SJSA1 (cell line): ENCODE data around the gene ULK1. TPM values are rescaled to one million over a fixed set of nuclear protein-coding genes. Genes with fewer than 3 reads are reported as not detected.
A peak's percentile ranks its signal among the peaks of the same experiment; 100 is the strongest.

ENCODE experiments used
- DNase-seq, 2 experiments: peaks; one replicate each; pipeline ENCODE4 v3.0.0-alpha.2; 2015 to 2020; ENCODE audit warnings: low spot score in 2 of 2, low read depth in 1 of 2
- H3K27ac ChIP-seq: fragments of 250-450 bp; sonication (Bioruptor Pico); 2 replicates; pipeline ENCODE4 v1.5.1; 2020; ENCODE audit warnings: mild to moderate bottlenecking, moderate library complexity
- H3K27me3 ChIP-seq: fragments of 250-450 bp; sonication (Bioruptor Pico); replicated peaks from 2 replicates; pipeline ENCODE4 v1.5.1; 2020; ENCODE audit warnings: mild to moderate bottlenecking, moderate library complexity
- H3K36me3 ChIP-seq: fragments of 250-450 bp; sonication (Bioruptor Pico); 2 replicates; pipeline ENCODE4 v1.5.1; 2020; ENCODE audit warnings: mild to moderate bottlenecking
- H3K4me1 ChIP-seq: fragments of 250-450 bp; sonication (Bioruptor Pico); replicated peaks from 2 replicates; pipeline ENCODE4 v1.6.1; 2021; ENCODE audit warnings: mild to moderate bottlenecking
- H3K4me3 ChIP-seq: fragments of 250-450 bp; sonication (Bioruptor Pico); 2 replicates; pipeline ENCODE4 v1.5.1; 2020; ENCODE audit warnings: mild to moderate bottlenecking
- H3K9me3 ChIP-seq: fragments of 250-450 bp; sonication (Bioruptor Pico); replicated peaks from 2 replicates; pipeline ENCODE4 v1.5.1; 2020; ENCODE audit warnings: mild to moderate bottlenecking
- total RNA-seq: library from RNA; depleted of rRNA; stranded (reverse); fragments of >200 nt; shearing (Covaris generic); gene quantifications from 2 replicates; pipeline ENCODE4 v1.2.3, GENCODE V29; 2014

Gene ULK1
- total RNA-seq, 1 experiment from 2014 or later = 2.9 TPM

DNA sequence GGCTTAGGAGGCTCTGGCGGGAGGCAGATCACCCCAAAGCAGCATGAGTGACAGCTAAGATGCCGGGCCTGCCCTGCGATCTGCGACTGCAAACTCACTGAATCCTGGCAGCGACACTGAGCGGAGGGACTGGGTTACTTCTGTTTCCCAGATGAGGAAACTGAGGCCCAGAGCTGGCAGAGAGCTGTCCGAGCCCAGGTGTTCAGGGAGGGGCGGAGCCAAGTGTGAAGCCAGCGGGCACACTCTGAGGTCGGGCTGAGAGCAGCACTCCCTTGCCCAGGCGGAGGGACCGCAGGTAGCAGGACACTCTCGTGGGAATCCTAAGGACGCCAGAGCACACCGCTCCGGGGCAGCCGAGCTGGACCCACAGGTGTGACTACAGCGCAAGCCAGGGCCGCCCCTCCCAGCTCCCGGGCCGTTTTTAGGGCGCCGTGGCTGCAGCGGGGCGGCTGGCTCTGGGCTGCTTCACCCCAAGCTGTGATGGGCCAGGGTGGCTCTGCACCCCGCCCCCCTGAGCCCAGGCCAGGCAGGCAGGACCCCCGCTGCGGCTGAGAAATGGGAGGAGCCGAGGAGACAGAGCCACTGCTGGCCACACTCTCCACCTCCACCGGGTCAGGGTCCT is 38.8 kb upstream of the ULK1 start:
- no peaks in the 10 kb centered on the region for H3K36me3 ChIP-seq
- DNase-seq = peak in 1 of 2 experiments; percentile 38
- no peak overlapping the region for H3K4me3 ChIP-seq
- H3K27ac ChIP-seq = no peak overlapping the region
- H3K27me3 ChIP-seq = no peaks in the 10 kb centered on the region
- H3K4me1 ChIP-seq = peaks cover 44% of the 10 kb centered on the region
- H3K9me3 ChIP-seq = no peaks in the 10 kb centered on the region

DNA sequence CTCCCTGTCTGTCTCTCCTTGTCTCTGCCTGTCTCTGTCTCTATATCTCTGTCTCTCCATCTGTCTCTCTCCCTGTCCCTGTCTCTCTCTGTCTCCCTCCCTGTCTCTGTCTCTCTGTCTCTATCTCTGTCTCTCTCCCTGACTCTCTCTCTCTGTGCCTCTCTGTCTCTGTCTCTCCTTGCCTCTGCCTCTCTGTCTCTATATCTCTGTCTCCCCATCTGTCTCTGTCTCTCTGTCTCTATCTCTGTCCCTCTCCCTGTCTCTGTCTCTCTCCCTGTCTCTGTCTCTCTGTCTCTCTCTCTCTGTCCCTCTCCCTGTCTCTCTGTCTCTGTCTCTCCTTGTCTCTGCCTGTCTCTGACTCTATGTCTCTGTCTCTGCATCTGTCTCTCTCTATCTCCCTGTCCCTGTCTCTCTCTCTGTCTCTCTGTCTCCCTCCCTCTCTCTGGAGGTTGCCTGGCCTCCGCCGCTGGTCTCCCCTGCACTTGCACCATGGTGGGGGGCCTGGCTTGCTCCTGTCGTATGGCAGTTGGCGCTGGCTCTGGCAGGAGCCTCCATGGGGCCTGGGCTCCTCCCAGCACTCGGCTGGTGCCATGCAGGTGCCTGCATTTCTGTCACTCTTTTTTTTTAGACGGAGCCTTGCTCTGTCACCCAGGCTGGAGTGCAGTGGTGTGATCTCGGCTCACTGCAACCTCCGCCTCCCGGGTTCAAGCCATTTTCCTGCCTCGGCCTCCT is 37.9 kb upstream of the ULK1 start:
- Histone ChIP-seq H3K4me1 (peaks cover 46% of the 10 kb centered on the region), H3K27ac (no peak overlapping the region), H3K27me3 (no peaks in the 10 kb centered on the region), H3K36me3 (no peaks in the 10 kb centered on the region), H3K9me3 (no peaks in the 10 kb centered on the region), H3K4me3 (no peak overlapping the region)
- DNase-seq = no peak

DNA sequence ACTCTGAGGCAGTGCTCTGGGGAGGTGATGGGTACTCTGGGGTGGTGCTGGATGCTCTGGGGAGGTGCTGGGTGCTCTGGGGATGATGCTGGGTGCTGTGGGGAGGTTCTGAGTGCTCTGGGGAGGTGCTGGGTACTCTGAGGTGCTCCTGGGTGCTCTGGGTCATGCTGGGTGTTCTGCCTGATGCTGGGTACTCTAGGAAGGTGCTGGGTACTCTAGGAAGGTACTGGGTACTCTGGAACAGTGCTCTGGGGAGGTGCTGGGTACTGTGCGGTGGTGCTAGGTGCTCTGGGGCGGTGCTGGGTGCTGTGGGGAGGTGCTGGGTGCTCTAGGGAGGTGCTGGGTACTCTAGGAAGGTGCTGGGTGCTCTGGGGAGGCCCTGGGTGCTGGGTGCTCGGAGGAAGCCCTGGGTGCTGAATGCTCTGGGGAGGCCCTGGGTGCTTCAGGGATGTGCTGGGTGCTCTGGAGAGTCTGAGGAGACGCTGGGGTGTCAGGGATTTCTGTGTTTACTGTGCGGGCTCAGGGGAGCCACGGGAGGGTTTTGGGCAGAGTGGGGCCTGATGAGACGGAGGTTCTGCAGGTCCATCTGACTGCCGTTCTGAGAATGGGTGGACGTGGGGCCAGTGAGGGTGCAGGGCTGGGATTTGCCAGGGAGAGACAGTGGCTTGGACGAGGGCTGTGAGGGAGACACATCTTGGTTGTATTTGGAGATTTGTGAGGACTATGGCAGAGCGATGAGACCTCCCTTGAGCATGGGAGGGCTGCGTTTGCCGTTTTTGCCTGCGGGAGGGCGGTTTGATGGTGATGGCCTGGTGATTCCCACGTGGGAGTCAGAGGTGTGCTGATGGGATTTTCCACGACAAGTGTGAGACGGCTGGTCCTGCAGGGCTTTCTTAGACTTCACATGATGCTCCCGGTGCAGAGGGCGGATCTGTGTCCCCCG is 36.2 kb upstream of the ULK1 start:
- DNase-seq = no peak
- no peaks in the 10 kb centered on the region for H3K27me3 ChIP-seq
- H3K36me3 ChIP-seq = no peaks in the 10 kb centered on the region
- H3K9me3 ChIP-seq = no peaks in the 10 kb centered on the region
- H3K4me1 ChIP-seq = peaks cover 41% of the 10 kb centered on the region
- no peak overlapping the region for H3K4me3 ChIP-seq
- no peak overlapping the region for H3K27ac ChIP-seq

DNA sequence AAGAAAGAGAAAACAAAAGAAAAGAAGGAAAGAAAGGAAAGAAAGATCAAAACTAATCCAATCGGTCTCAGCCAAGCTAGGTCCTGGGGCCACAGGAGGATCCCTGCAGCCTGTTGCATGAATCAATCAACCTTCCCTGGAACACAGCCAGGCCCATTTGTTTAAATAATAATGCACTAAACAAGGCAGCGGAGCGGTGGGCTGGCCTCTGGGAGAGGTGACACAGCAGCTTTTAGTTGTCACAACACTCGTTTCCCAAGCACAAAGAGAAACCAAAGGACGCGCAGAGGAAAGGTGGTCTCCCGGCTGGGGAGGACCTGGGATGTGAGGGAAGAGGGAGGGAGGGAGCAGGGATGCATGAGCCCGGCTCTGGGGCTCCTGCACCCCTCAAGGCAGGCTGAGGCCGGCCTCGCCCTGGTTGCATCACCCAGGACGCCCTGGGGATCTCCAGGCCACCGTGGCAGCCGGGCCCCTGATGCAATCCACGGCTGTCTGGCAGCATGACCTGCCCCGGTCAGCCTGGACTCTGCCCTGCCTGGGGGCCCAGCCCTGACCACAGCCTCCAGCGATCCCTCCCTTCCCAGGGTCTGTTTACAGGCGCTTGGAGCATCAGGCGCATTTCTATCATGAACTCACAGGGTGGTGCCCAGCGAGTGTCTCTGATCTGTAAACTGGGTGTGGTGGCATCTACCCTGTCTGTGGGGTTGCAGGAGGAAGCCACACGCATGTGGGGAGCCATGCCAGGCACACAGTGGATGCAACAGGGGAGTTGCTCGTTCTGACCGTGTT is 33.8 kb upstream of the ULK1 start:
- Histone ChIP-seq H3K4me3 (peak overlapping the region; percentile 22), H3K27me3 (no peaks in the 10 kb centered on the region), H3K9me3 (no peaks in the 10 kb centered on the region), H3K4me1 (peaks cover 49% of the 10 kb centered on the region), H3K27ac (peak overlapping the region; percentile 87), H3K36me3 (no peaks in the 10 kb centered on the region)
- peak; percentile 90 to 91 for DNase-seq

DNA sequence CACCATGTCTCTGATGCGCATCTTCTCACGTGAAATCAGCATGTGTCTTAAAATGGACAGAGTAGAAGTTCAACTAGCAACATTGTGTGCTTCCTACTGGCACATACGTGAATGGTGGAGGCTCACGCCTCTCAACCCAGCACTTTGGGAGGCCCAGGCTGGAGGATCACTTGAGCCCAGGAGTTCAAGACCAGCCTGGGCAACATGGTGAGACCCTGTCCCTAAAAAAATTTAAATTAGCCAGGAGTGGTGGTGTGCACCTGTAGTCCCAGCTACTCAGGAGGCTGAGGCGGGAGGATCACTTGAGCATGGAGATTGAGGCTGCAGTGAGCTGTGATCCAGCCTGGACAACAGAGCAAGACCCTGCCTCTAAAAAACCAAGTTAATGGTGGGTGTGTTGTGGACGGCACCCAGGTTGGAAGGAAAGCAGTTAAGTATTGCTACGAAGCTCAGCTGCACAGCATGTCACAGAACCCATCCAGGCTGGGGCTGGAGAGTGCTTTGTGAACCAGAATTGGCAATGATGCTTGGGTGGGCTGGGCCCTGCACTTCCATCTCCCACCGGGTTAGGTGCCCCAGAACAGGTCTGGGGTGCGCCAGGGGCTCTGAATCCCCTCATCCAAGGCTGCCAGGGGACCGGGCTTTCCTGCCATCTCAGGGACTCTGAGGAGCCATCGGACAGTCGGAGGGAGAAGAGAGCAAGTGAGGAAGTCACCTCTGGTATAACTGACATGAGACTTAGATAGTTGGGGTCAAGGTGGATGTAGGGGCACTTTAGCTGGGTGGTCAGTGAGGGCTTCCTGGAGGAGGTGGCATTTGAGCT is 33.0 kb upstream of the ULK1 start:
- Histone ChIP-seq H3K36me3 (no peaks in the 10 kb centered on the region), H3K27me3 (no peaks in the 10 kb centered on the region), H3K9me3 (no peaks in the 10 kb centered on the region), H3K4me1 (peaks cover 49% of the 10 kb centered on the region), H3K27ac (peak overlapping the region; percentile 87), H3K4me3 (no peak overlapping the region)
- peak in 1 of 2 experiments; percentile 37 for DNase-seq

DNA sequence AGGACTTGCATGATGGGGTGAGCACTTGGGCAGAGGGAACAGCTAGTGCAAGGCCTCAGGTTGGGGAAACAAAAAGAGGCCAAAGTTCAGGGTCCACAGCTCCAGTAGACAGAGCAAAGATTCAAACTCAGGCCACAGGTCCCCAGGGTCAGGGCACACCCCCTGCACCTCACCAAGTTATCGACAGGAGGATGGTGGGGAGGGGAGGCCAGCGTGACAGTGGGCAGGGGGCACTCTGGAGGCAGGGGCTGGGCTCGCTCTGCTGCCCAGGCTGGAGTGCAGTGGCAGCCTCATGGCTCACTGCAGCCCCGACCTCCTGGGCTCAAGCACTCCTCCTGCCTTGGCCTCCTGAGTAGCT is 32.4 kb upstream of the ULK1 start:
- no peak for DNase-seq
- H3K4me3 ChIP-seq = no peak overlapping the region
- H3K27me3 ChIP-seq = no peaks in the 10 kb centered on the region
- peaks cover 49% of the 10 kb centered on the region for H3K4me1 ChIP-seq
- H3K36me3 ChIP-seq = no peaks in the 10 kb centered on the region
- H3K9me3 ChIP-seq = no peaks in the 10 kb centered on the region
- H3K27ac ChIP-seq = no peak overlapping the region

DNA sequence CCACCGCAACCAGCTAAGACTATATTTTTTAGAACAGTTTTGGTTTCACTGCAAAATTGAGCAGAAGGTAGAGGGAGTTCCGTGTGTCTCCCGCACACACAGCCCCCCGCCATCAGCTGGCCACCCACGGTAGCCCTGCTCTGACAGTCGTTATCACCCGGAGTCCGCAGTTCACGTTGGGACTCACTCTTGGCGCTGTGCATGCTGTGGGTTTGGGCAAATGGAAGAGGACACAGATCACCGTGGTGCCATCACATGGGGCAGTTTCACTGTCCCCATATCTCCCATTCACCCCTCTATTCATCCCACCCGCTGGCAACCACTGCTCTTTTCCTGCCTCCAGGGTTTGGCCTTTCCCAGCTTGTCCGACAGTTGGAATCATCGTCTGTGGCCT is 31.8 kb upstream of the ULK1 start:
- H3K4me3 ChIP-seq = no peak overlapping the region
- H3K9me3 ChIP-seq = no peaks in the 10 kb centered on the region
- no peaks in the 10 kb centered on the region for H3K36me3 ChIP-seq
- H3K4me1 ChIP-seq = peaks cover 53% of the 10 kb centered on the region
- no peaks in the 10 kb centered on the region for H3K27me3 ChIP-seq
- H3K27ac ChIP-seq = no peak overlapping the region
- DNase-seq = no peak

DNA sequence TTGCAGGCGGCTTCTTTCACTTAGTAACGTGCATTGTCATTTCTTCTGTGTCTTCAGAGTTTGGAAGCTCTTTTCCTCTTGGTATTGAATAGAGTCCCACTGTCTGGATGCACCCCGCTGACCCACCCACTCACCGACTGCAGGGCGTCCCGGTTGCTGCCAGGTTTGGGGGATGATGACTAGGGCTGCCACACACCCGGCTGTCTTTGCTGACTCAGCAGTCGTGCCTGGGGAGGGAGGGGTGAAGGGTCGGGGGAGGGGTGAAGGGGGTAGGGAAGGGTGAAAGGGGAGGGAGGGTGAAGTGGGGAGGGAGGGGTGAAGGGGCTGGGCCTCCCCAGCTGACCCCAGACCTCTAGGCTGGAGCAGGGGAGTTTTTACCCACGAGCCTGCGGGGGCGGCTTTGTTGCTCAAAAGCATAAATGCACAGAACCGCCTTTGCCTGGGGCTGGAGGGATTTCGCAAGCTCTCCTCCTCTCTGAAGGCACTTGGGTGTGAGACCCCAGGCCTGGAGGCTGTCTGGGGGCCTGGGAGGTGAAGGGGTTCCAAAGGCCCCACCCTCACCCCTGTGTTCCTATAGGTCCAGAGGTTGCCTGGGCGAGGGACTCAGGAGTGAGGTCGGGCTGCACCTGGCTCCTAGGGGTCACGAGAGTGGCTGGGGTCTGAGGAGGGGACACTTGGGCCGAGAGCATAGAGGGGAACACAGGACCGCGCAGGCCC is 31.3 kb upstream of the ULK1 start:
- no peaks in the 10 kb centered on the region for H3K9me3 ChIP-seq
- no peak overlapping the region for H3K27ac ChIP-seq
- no peak for DNase-seq
- H3K4me3 ChIP-seq = no peak overlapping the region
- H3K27me3 ChIP-seq = no peaks in the 10 kb centered on the region
- peaks cover 58% of the 10 kb centered on the region for H3K4me1 ChIP-seq
- no peaks in the 10 kb centered on the region for H3K36me3 ChIP-seq

DNA sequence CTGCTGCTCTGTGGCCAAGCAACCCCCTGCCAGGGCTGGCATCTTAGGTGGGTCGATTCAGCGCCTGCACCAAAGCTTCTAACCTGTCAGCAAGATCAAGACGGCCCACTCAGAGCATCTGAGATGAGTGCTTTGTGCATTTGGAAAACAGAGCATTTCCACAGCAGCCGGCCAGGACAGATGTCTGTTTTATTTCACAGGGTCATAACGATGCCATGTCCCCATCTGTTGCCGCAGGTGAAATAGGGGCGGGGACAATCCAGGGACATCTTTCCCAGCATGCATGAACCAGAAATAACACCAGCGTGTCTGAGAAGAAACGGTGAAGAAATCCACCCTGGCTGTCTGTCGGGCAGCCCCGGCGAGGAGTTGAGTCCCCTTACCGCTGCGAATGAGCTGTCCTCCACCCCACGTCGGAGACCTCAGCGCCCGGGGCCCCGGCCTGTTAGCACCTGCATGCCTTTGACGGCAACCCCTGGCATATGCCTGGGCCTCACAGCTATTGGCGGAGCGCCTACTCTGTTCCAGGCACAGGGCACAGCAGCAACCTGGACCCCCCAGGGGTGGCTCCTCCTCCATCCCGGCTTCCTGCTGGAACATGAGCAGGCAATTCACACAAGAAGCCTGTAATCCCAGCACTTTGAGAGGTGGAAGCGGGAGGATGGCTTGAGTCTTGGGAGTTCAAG is 30.6 kb upstream of the ULK1 start:
- Histone ChIP-seq H3K27me3 (no peaks in the 10 kb centered on the region), H3K36me3 (no peaks in the 10 kb centered on the region), H3K4me3 (no peak overlapping the region), H3K9me3 (no peaks in the 10 kb centered on the region), H3K4me1 (peaks cover 62% of the 10 kb centered on the region), H3K27ac (no peak overlapping the region)
- no peak for DNase-seq

DNA sequence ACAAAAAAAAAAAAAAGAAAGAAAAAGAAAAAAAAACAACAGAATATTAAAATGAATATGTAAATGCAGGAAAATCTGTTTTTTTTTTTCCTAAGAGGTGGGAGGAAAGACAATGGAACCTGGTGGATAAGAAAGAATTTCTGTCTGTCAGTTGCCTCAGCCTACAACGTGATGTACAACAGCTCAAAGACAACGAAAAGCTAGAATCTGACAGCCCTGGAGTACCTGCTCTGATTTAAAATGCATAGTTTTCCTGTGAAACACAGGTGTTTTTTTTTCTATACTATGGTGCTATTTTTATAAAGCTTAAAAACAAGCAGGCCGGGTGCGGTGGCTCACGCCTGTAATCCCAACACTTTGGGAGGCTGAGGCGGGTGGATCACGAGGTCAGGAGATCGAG is 30.0 kb upstream of the ULK1 start:
- no peak overlapping the region for H3K27ac ChIP-seq
- no peak for DNase-seq
- H3K27me3 ChIP-seq = no peaks in the 10 kb centered on the region
- no peak overlapping the region for H3K4me3 ChIP-seq
- no peaks in the 10 kb centered on the region for H3K9me3 ChIP-seq
- peaks cover 61% of the 10 kb centered on the region for H3K4me1 ChIP-seq
- no peaks in the 10 kb centered on the region for H3K36me3 ChIP-seq

DNA sequence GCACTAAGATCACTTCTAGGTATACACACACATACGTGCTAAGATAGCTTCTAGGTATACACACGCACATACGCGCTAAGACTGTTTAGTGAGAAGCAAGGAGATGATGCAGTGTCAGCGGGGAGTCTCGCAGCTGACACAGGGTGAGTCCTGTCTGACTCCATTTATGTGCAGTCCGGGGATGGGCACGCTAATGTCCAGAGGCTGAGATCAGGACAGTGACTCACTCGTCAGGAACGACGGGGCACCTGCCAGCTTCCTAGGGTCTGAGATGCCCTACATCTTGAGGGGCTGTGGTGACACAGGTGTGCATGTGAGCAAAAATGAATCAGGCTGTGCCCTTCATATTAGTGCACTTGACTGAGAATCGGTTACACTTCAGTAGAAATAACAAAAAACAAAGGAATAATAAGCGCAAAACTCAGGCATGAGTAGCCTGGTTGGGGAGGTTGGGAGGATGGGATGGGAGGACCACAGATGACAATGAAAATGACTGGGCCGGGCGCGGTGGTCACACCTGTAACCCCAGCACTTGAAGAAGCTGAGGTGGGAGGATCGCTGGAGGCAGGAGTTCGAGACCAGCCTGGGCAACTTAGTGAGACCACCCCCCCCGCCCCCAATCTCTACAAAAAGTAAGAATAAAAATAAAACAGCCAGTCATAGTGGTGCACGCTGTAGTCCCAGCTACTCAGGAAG is 29.1 kb upstream of the ULK1 start:
- Histone ChIP-seq H3K27ac (no peak overlapping the region), H3K36me3 (no peaks in the 10 kb centered on the region), H3K27me3 (no peaks in the 10 kb centered on the region), H3K4me3 (no peak overlapping the region), H3K9me3 (no peaks in the 10 kb centered on the region), H3K4me1 (peaks cover 61% of the 10 kb centered on the region)
- peak; percentile 57 to 75 for DNase-seq
